Fibroblast of the aortic adventitia (primary cell): ENCODE measurements around the gene FAM171A2. TPM values are rescaled to one million over a fixed set of nuclear protein-coding genes. Genes with fewer than 3 reads are reported as not detected.
A peak's percentile ranks its signal among the peaks of the same experiment; 100 is the strongest.
"Not testable (repeated sequence)": the region's sequence is repeated elsewhere in the genome, so short reads cannot be mapped to it uniquely, and the experiment has no call there.

Experiments used
- DNase-seq: peaks from one replicate; pipeline ENCODE4 v3.0.0-alpha.2; 2010; ENCODE audit warnings: low read depth
- H3K4me3 ChIP-seq: 2 replicates; pipeline ENCODE4 v1.5.1; 2011; ENCODE audit warnings: low read depth, mild to moderate bottlenecking, control low read depth, low read length, moderate library complexity
- CTCF ChIP-seq: IDR thresholded peaks from 2 replicates; pipeline ENCODE4 v1.5.1; 2011; ENCODE audit warnings: mild to moderate bottlenecking, low read length, control low read depth, inconsistent platforms; ENCODE audit not compliant: insufficient read depth
- total RNA-seq: library from RNA; depleted of rRNA; stranded (reverse); fragments of >200 nt; gene quantifications from 2 replicates; pipeline ENCODE4 v1.2.3, GENCODE V29; 2012; ENCODE audit warnings: low replicate concordance

Gene FAM171A2
- total RNA-seq, 1 donor, result 3.1 TPM

- H3K4me3 ChIP-seq, result no peak overlapping the region
- no peak for TF ChIP-seq CTCF
- no peak for DNase-seq
Observed at GRCh38 chr17:44333371-44333770, 30.3 kb downstream of the FAM171A2 start.

- peak; percentile 76 for TF ChIP-seq CTCF
- H3K4me3 ChIP-seq, result no peak overlapping the region
- peak; percentile 76 for DNase-seq
Observed at GRCh38 chr17:44331249-44331760, 32.3 kb downstream of the FAM171A2 start.

GRCh38 chr17:44330263-44330662 is 33.4 kb downstream of the FAM171A2 start:
- not testable (repeated sequence) for H3K4me3 ChIP-seq, DNase-seq

GRCh38 chr17:44329516-44329915 is 34.1 kb downstream of the FAM171A2 start:
- H3K4me3 ChIP-seq, DNase-seq: not testable (repeated sequence)

GRCh38 chr17:44327715-44328449 is 35.8 kb downstream of the FAM171A2 start:
- no peak for TF ChIP-seq CTCF
- DNase-seq, result no peak

GRCh38 chr17:44326861-44327444 is 36.7 kb downstream of the FAM171A2 start:
- peak; percentile 96 for DNase-seq
- H3K4me3 ChIP-seq, result peak overlapping the region; percentile 25
- TF ChIP-seq CTCF, result no peak

More at GRCh38 chr17:44327715-44328449, 35.8 kb downstream of the FAM171A2 start:
- no peak overlapping the region for H3K4me3 ChIP-seq

- peak within 1 kb of the TSS; percentile 85 for H3K4me3 ChIP-seq
- no peak for TF ChIP-seq CTCF
- peak; percentile 91 for DNase-seq
Observed at GRCh38 chr17:44324571-44325275, 38.9 kb downstream of the FAM171A2 start, which contains the start of gene SLC25A39. Gene SLC25A39 (minus strand): TSS chr17:44324823. CDS start chr17:44323562, 1,261 bp downstream.
